ENCODE measurements around the gene DGCR8. TPM values are rescaled to one million over a fixed set of nuclear protein-coding genes. Genes with fewer than 3 reads are reported as not detected.

The DGCR8 gene
- total RNA-seq, 1 donor from 2014 or later: 29.1 TPM

GRCh38 chr22:20062766-20063083, 17.3 kb upstream of the DGCR8 start:
- Mint-ChIP-seq H3K27me3 (ENCODE audit: insufficient read depth, low read depth) (no peaks in the 10 kb centered on the region), H3K9me3 (no peaks in the 10 kb centered on the region), H3K36me3 (peaks cover 2% of the 10 kb centered on the region), H3K27ac (peak overlapping the region; percentile 39), H3K4me3 (no peak overlapping the region), H3K4me1 (peaks cover 10% of the 10 kb centered on the region)
- Histone ChIP-seq H3K4me3 (no peak overlapping the region), H3K27me3 (no peaks in the 10 kb centered on the region), H3K4me2 (no peak overlapping the region), H3F3A (ENCODE audit: low read depth) (no peaks in the 10 kb centered on the region), H3K36me3 (no peaks in the 10 kb centered on the region), H3K79me2 (ENCODE audit: low read depth) (no peaks in the 10 kb centered on the region), H2AFZ (replicated peaks) (no peak overlapping the region), H3K9me3 (ENCODE audit: low read depth) (no peaks in the 10 kb centered on the region), H3K27ac (no peak overlapping the region), H3K9ac (no peak overlapping the region), H4K20me1 (ENCODE audit: low read depth) (no peaks in the 10 kb centered on the region), H3K4me1 (no peaks in the 10 kb centered on the region)
- DNase-seq (ENCODE audit: low spot score): no peak
- TF ChIP-seq, protein P1, sequence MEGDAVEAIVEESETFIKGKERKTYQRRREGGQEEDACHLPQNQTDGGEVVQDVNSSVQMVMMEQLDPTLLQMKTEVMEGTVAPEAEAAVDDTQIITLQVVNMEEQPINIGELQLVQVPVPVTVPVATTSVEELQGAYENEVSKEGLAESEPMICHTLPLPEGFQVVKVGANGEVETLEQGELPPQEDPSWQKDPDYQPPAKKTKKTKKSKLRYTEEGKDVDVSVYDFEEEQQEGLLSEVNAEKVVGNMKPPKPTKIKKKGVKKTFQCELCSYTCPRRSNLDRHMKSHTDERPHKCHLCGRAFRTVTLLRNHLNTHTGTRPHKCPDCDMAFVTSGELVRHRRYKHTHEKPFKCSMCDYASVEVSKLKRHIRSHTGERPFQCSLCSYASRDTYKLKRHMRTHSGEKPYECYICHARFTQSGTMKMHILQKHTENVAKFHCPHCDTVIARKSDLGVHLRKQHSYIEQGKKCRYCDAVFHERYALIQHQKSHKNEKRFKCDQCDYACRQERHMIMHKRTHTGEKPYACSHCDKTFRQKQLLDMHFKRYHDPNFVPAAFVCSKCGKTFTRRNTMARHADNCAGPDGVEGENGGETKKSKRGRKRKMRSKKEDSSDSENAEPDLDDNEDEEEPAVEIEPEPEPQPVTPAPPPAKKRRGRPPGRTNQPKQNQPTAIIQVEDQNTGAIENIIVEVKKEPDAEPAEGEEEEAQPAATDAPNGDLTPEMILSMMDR (IDR thresholded peaks at IDR 0.05): no peak
- TF ChIP-seq EZH2phosphoT487 (IDR thresholded peaks at IDR 0.05) (no peak), EZH2 (IDR thresholded peaks at IDR 0.05) (no peak)

DNA sequence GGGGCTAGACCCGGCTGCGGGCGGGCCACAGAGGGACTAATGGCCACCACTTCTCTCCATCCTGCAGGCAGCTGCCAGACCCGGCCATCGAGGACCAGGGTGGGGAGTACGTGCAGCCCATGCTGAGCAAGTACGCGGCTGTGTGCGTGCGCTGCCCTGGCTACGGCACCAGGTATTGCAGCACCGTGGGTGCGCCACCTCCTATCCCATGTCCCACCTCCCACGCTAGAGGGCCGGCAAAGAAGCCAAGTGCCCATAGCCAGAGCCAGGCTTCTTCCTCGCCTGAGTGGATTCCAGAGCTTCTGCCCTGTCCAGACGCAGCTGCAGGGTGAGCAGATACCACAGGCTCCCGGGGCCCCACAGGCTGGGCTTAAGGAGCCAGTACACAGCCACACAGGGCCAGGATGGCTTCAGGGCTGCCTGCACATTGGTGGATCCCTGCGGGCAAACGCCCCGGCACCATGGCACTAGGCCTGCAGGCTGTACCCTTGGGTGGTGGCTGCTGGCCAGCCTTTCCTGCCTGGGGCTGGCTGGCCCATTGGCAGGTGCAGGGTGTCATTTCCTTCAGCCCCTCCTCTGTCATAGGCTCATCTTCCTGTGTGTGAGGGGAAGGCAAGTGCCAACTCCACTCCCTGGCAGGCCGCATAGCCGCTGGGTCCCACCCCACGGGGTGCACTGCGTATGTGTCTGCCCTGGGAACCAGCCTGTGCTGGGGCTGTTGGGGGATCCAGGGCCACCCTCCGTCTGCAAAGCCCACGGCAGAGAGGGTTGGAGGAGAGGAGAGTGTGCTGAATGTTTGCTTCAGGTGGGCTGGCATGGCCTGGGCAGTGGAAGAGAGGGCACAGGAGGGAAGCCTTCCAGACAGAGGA, 16.5 kb upstream of the DGCR8 start:
- Histone ChIP-seq H3K79me2 (ENCODE audit: low read depth) (no peaks in the 10 kb centered on the region), H4K20me1 (ENCODE audit: low read depth) (no peaks in the 10 kb centered on the region), H2AFZ (replicated peaks) (no peak overlapping the region), H3K27ac (no peak overlapping the region), H3K4me1 (no peaks in the 10 kb centered on the region), H3K9me3 (ENCODE audit: low read depth) (no peaks in the 10 kb centered on the region), H3K4me3 (no peak overlapping the region), H3K27me3 (no peaks in the 10 kb centered on the region), H3K9ac (no peak overlapping the region), H3K4me2 (no peak overlapping the region), H3F3A (ENCODE audit: low read depth) (no peaks in the 10 kb centered on the region), H3K36me3 (no peaks in the 10 kb centered on the region)
- no peak for DNase-seq (ENCODE audit: low spot score)
- Mint-ChIP-seq H3K9me3 (no peaks in the 10 kb centered on the region), H3K4me1 (peaks cover 8% of the 10 kb centered on the region), H3K4me3 (no peak overlapping the region), H3K27ac (no peak overlapping the region), H3K36me3 (peaks cover 2% of the 10 kb centered on the region), H3K27me3 (ENCODE audit: insufficient read depth, low read depth) (no peaks in the 10 kb centered on the region)
- no peak for TF ChIP-seq EZH2 (IDR thresholded peaks at IDR 0.05)
- TF ChIP-seq, protein P1 (IDR thresholded peaks at IDR 0.05): no peak
- no peak for TF ChIP-seq EZH2phosphoT487 (IDR thresholded peaks at IDR 0.05)

GRCh38 chr22:20064140-20064480, 15.9 kb upstream of the DGCR8 start:
- H3K27ac ChIP-seq: no peak overlapping the region
- Mint-ChIP-seq H3K9me3 (no peaks in the 10 kb centered on the region), H3K36me3 (peaks cover 2% of the 10 kb centered on the region), H3K4me3 (no peak overlapping the region), H3K4me1 (peaks cover 6% of the 10 kb centered on the region), H3K27me3 (ENCODE audit: insufficient read depth, low read depth) (no peaks in the 10 kb centered on the region), H3K27ac (no peak overlapping the region)
- H4K20me1 ChIP-seq (ENCODE audit: low read depth): no peaks in the 10 kb centered on the region
- DNase-seq (ENCODE audit: low spot score): no peak
- no peak overlapping the region for H3K4me3 ChIP-seq
- H3K9ac ChIP-seq: no peak overlapping the region
- no peaks in the 10 kb centered on the region for H3K4me1 ChIP-seq
- no peaks in the 10 kb centered on the region for H3K27me3 ChIP-seq
- no peaks in the 10 kb centered on the region for H3F3A ChIP-seq (ENCODE audit: low read depth)
- H2AFZ ChIP-seq (replicated peaks): no peak overlapping the region
- no peaks in the 10 kb centered on the region for H3K9me3 ChIP-seq (ENCODE audit: low read depth)
- no peaks in the 10 kb centered on the region for H3K79me2 ChIP-seq (ENCODE audit: low read depth)
- H3K36me3 ChIP-seq: no peaks in the 10 kb centered on the region
- no peak overlapping the region for H3K4me2 ChIP-seq
- TF ChIP-seq, protein P1 (IDR thresholded peaks at IDR 0.05): no peak
- TF ChIP-seq EZH2 (IDR thresholded peaks at IDR 0.05): no peak

Data from neural progenitor cell (in vitro differentiated cells).